NCI-H1436 (cell line): ENCODE measurements around the gene OR5K3.

Experiments used
- DNase-seq: peaks from one replicate; lab custom pipeline; 2025; lab: John Stamatoyannopoulos, UW

Gene OR5K3

DNA sequence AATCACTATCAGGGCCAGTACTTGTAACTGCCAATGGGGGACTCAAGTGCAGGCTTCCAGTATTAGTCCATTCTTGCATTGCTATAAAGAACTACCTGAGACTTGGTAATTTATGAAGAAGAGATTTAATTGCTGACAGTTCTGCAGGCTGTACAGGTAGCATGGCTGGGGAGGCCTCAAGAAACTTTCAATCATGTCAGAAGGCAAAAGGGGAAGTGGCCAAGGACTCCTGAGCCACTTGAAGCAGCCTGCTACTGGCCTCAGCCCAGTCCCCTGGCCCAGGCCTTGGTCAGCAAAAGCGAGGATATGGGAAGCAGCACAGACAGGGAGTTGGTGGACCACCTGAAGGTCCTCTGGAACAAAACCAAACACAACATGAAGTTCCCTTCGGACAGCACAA lies 43.3 kb downstream of the OR5K3 start:
- DNase-seq: no peak

DNA sequence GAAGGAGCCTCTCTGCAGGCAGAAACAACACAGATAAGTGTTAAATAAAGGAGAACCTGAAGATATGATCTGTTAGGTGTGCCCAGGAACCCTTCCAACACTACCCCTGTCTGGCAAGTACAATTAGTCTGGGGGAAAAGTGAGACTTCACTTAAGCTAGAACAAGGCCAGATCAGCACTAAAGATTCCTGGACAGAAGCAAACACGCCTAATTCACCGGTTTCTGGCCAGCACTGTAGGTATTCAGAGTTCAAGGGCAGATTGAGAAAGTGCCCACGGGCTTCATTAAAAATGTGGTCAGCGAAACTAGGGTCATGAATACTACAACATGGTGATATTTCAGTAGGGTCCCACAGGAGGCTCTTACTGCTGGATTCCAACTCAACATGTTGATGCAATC lies 43.9 kb downstream of the OR5K3 start:
- DNase-seq: no peak

DNA sequence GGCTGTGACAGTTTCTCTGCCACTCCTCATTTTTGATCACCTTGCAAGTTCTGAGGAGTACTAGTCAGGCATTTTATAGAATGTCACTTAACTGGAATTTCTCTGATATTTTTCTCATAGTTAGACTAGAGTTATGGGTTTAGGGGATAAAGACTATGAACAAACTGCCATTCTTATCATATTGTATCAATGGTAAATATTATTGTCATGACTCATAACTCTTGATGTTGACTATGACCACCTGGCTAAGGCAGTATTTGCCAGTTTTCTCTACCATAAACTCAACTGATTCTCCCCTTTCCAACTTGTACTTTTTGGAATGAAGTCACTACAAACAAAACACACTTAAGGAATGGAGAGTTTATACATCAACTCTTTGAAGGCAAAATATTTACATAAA lies 49.8 kb downstream of the OR5K3 start:
- DNase-seq: no peak
